ENCODE data around the gene PLA2G2D. TPM values are rescaled to one million over a fixed set of nuclear protein-coding genes. Genes with fewer than 3 reads are reported as not detected.

PLA2G2D gene
- total and polyA plus RNA-seq, 2 of the 13 experiments (the other 11 are each of a cell fraction or from before 2014, with no cell fraction given), result not detected

DNA sequence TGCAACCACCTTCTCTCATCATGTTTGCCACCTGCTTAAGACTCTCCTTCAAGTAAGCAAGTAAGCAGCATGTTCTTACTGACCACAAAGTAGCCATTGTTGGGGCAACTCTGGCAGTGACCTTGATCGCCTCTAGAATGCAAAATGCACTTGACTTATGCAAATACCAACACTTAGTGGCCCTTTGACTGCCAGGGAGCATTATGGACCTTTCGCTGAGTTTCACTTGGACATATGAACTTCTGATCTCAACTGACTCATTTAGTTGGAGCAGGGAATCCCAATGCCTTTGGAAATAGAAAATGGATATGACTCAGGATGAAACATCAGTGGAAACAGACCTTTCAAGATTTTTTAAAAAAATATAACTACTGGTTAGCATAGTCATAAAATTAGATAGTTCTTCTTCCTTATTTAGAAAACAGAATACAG is 55.5 kb downstream of the PLA2G2D start:
- Histone ChIP-seq H3K4me3 (replicated peaks in 1 of 3; ENCODE audit: insufficient read depth in 1 of 3, low read depth in 2 of 3, low read length in 3 of 3) (no peak overlapping the region), H3K36me3 (replicated peaks in 1 of 2; ENCODE audit: control insufficient read depth in 1 of 2, insufficient read depth in 2 of 2, low read length in 2 of 2) (no peaks in the 10 kb centered on the region), H3K9me3 (ENCODE audit: low read length) (no peaks in the 10 kb centered on the region), H2AFZ (ENCODE audit: low read length) (no peak overlapping the region), H4K20me1 (ENCODE audit: insufficient read depth, low read length) (no peaks in the 10 kb centered on the region), H3K79me2 (ENCODE audit: insufficient read depth, low read length) (no peaks in the 10 kb centered on the region), H3K4me1 (ENCODE audit: insufficient read depth, low read length) (peaks cover 11% of the 10 kb centered on the region; the same call in 1 of the 2 replicates), H3K27me3 (ENCODE audit: control insufficient read depth in 1 of 2, insufficient read depth in 2 of 2, low read length in 2 of 2) (peaks cover 0 to 14% of the 10 kb centered on the region in 2 experiments; a peak in 1 of 5 replicates), H3K4me2 (ENCODE audit: low read depth, low read length) (no peak overlapping the region), H3K27ac (ENCODE audit: extremely low read length, insufficient read depth, low read length) (no peak overlapping the region), H3K9ac (ENCODE audit: insufficient read depth, low read depth, low read length) (no peak overlapping the region)
- ATAC-seq (no peak), DNase-seq (ENCODE audit: low spot score) (peak; percentile 27), FAIRE-seq (no peak)
- no peak for TF ChIP-seq ATF7 (IDR thresholded peaks at IDR 0.05)
- no peak for TF ChIP-seq ATF7 (CRISPR knock-in tag; IDR thresholded peaks at IDR 0.05)
- TF ChIP-seq, protein P1, sequence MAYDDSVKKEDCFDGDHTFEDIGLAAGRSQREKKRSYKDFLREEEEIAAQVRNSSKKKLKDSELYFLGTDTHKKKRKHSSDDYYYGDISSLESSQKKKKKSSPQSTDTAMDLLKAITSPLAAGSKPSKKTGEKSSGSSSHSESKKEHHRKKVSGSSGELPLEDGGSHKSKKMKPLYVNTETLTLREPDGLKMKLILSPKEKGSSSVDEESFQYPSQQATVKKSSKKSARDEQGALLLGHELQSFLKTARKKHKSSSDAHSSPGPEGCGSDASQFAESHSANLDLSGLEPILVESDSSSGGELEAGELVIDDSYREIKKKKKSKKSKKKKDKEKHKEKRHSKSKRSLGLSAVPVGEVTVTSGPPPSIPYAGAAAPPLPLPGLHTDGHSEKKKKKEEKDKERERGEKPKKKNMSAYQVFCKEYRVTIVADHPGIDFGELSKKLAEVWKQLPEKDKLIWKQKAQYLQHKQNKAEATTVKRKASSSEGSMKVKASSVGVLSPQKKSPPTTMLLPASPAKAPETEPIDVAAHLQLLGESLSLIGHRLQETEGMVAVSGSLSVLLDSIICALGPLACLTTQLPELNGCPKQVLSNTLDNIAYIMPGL (CRISPR knock-in tag; IDR thresholded peaks at IDR 0.05; ENCODE audit: borderline replicate concordance in 1 of 2, low read depth in 1 of 2), result no peak
- peak; percentile 58; the same call in 1 of the 2 replicates for TF ChIP-seq RARA (CRISPR knock-in tag; IDR thresholded peaks at IDR 0.05)
- no peak for TF ChIP-seq FOXA1 (IDR thresholded peaks at IDR 0.05)
- 0 out of 2 replicates have a peak, but pooled peaks have one; percentile 8 for TF ChIP-seq FOXA1 (CRISPR knock-in tag; IDR thresholded peaks at IDR 0.05)
- no peak for TF ChIP-seq KLF9 (CRISPR knock-in tag; IDR thresholded peaks at IDR 0.05; ENCODE audit: low read depth)
- no peak for TF ChIP-seq ZBTB21 (CRISPR knock-in tag; IDR thresholded peaks at IDR 0.05)
- TF ChIP-seq TBL1XR1 (IDR thresholded peaks at IDR 0.05; ENCODE audit: borderline replicate concordance, low read length, partially characterized antibody), result peak; percentile 55
- TF ChIP-seq SKI (IDR thresholded peaks at IDR 0.05; ENCODE audit: partially characterized antibody), result peak; percentile 84
- 0 out of 2 replicates have a peak, but pooled peaks have one; percentile 25 for TF ChIP-seq BCL6 (CRISPR knock-in tag; IDR thresholded peaks at IDR 0.05)
- TF ChIP-seq MIER2 (CRISPR knock-in tag; IDR thresholded peaks at IDR 0.05), result no peak
- TF ChIP-seq ZNF782 (CRISPR knock-in tag; IDR thresholded peaks at IDR 0.05; ENCODE audit: borderline replicate concordance), result no peak
- intact Hi-C loops (cut with micrococcal nuclease; ENCODE audit: unreplicated experiment) (no loop called here), in situ Hi-C loops (cut with HindIII; ENCODE audit: extremely low pct_ligation_motif_present, low pct_unique_long_range_greater_than_20kb) (no loop called here)
- BruUV-seq (replicated peaks), result no TSS peak
- ChIA-PET POLR2A (no interaction called here), CTCF (ENCODE audit: low intra/inter-chr PET ratio, low total read pairs) (no interaction called here)
- WGBS (ENCODE audit: low lambda C conversion rate), result 8% methylated on average over 2 of the region's 2 CpGs

Other genes starting within 250 kb of the PLA2G2D start
- 5.2 and 7.5 TPM in 2 replicates for gene OTUD3, start 237.1 kb downstream of the PLA2G2D start, total RNA-seq (2016; rRNA removed; fragmentation: Illumina TruSeq; extraction: Trizol)
- 5.2 and 5.6 TPM in 2 replicates for gene OTUD3, start 237.1 kb downstream of the PLA2G2D start, polyA plus RNA-seq (2011; rRNA removed)
- gene PLA2G2E, start 195.9 kb downstream of the PLA2G2D start, total RNA-seq (2016; rRNA removed; fragmentation: Illumina TruSeq; extraction: Trizol), result not detected in 2 replicates
- not detected in 2 replicates for gene PLA2G2E, start 195.9 kb downstream of the PLA2G2D start, polyA plus RNA-seq (2011; rRNA removed)
- gene PLA2G2A, start 139.9 kb downstream of the PLA2G2D start, total RNA-seq (2016; rRNA removed; fragmentation: Illumina TruSeq; extraction: Trizol), result 0.35 and 0.77 TPM in 2 replicates
- gene PLA2G2A, start 139.9 kb downstream of the PLA2G2D start, polyA plus RNA-seq (2011; rRNA removed), result 15.2 and 30.3 TPM in 2 replicates
- not detected in 2 replicates for gene PLA2G5, start 49.3 kb downstream of the PLA2G2D start, total RNA-seq (2016; rRNA removed; fragmentation: Illumina TruSeq; extraction: Trizol)
- not detected in 2 replicates for gene PLA2G5, start 49.3 kb downstream of the PLA2G2D start, polyA plus RNA-seq (2011; rRNA removed)
- not detected in 2 replicates for gene PLA2G2F, start 19.8 kb upstream of the PLA2G2D start, total RNA-seq (2016; rRNA removed; fragmentation: Illumina TruSeq; extraction: Trizol)
- gene PLA2G2F, start 19.8 kb upstream of the PLA2G2D start, polyA plus RNA-seq (2011; rRNA removed), result not detected in 2 replicates
- 0.04 TPM in 1 of 2 replicates, not detected in the other for gene UBXN10, start 66.6 kb upstream of the PLA2G2D start, total RNA-seq (2016; rRNA removed; fragmentation: Illumina TruSeq; extraction: Trizol)
- 0.05 and 0.07 TPM in 2 replicates for gene UBXN10, start 66.6 kb upstream of the PLA2G2D start, polyA plus RNA-seq (2011; rRNA removed)
- not detected in 2 replicates for gene PLA2G2C, start 67.0 kb upstream of the PLA2G2D start, total RNA-seq (2016; rRNA removed; fragmentation: Illumina TruSeq; extraction: Trizol)
- not detected in 2 replicates for gene PLA2G2C, start 67.0 kb upstream of the PLA2G2D start, polyA plus RNA-seq (2011; rRNA removed)
- not detected in 2 replicates for gene VWA5B1, start 171.3 kb upstream of the PLA2G2D start, total RNA-seq (2016; rRNA removed; fragmentation: Illumina TruSeq; extraction: Trizol)
- not detected in 2 replicates for gene VWA5B1, start 171.3 kb upstream of the PLA2G2D start, polyA plus RNA-seq (2011; rRNA removed)